HCT116 (cell line): ENCODE data around the gene GPR45. TPM values are rescaled to one million over a fixed set of nuclear protein-coding genes. Genes with fewer than 3 reads are reported as not detected.

Experiments used
- ATAC-seq: fragments of 200-7000 bp; cut with Tn5 transposase; 2 replicates; pipeline ENCODE4 v1.9.1; 2020; ENCODE audit warnings: mild to moderate bottlenecking, moderate library complexity
- BruUV-seq: library from RNA; stranded (reverse); fragments of 400-500 nt; replicated peaks from 2 replicates; lab custom pipeline; 2021; lab: Mats Ljungman, UMichigan
- CTCF ChIA-PET: fragments of 300-600 bp; sonication (Branson Sonifier 250); formaldehyde crosslinking; loops from one replicate; lab custom pipeline; 2021; ENCODE audit warnings: antibody characterized with exemption; lab: Charles Lee
- POLR2A ChIA-PET: fragments of 300-600, 350-600 bp; sonication (Branson Sonifier 250); formaldehyde crosslinking; loops from one replicate; lab custom pipeline; 2021; ENCODE audit warnings: antibody characterized with exemption; lab: Charles Lee
- RAD21 ChIA-PET, 2 experiments: fragments of 300-600 bp; sonication (Branson Sonifier 250); formaldehyde crosslinking; loops; one replicate each; lab custom pipeline; 2023; ENCODE audit warnings: low total read pairs in 2 of 2; ENCODE audit not compliant: uncharacterized antibody in 2 of 2, unreplicated experiment in 2 of 2, low non-redundant PET in 1 of 2; lab: Charles Lee
- DNase-seq: peaks from one replicate; pipeline ENCODE4 v3.0.0-alpha.2; 2010; ENCODE audit warnings: low read depth, low spot score
- H2AFZ ChIP-seq: fragments of 200-600 bp; shearing (Covaris generic), sonication (generic); 2 replicates; pipeline ENCODE4 v1.6.1; 2017; ENCODE audit warnings: low read depth, mixed run types, mixed read lengths, antibody characterized with exemption, low read length; ENCODE audit not compliant: poor library complexity, severe bottlenecking
- H3K27ac ChIP-seq: 2 replicates; pipeline ENCODE4 v1.5.1; 2012; ENCODE audit warnings: low read depth, low read length
- H3K27me3 ChIP-seq: fragments of 200-600 bp; sonication (generic); 2 replicates; pipeline ENCODE4 v1.6.1; 2016; ENCODE audit warnings: mixed run types, low read length, mixed read lengths; ENCODE audit not compliant: insufficient read depth
- H3K36me3 ChIP-seq, 2 experiments: fragments of 200-500 bp in 1 of 2; fragments of 200-600 bp in 1 of 2; sonication (Bioruptor generic) in 1 of 2; sonication (generic) in 1 of 2; 2 replicates each; pipeline versions ENCODE4 v1.5.1 to v1.6.1; 2014 to 2016; ENCODE audit warnings: low read length in 2 of 2, inconsistent platforms in 1 of 2, mixed read lengths in 1 of 2, mixed run types in 1 of 2; ENCODE audit not compliant: insufficient read depth in 2 of 2, control insufficient read depth in 1 of 2
- H3K4me1 ChIP-seq, 2 experiments: fragments of 200-600 bp in 1 of 2; sonication (generic) in 1 of 2; 2 replicates each; pipeline versions ENCODE4 v1.5.1 to v1.6.1; 2012 to 2017; ENCODE audit warnings: low read length in 2 of 2, inconsistent platforms in 1 of 2, mild to moderate bottlenecking in 1 of 2, mixed read lengths in 1 of 2, mixed run types in 1 of 2, moderate library complexity in 1 of 2; ENCODE audit not compliant: insufficient read depth in 2 of 2, control insufficient read depth in 1 of 2
- H3K4me2 ChIP-seq: fragments of 200-600 bp; sonication (generic); 2 replicates; pipeline ENCODE4 v1.6.1; 2017; ENCODE audit warnings: mixed run types, low read length, mixed read lengths
- H3K4me3 ChIP-seq, 2 experiments: fragments of 200-600 bp in 1 of 2; sonication (generic) in 1 of 2; replicated peaks in 1 of 2; 2 replicates each; pipeline ENCODE4 v1.5.1; 2011 to 2016; ENCODE audit warnings: low read length in 2 of 2, control low read depth in 1 of 2, low read depth in 1 of 2, mild to moderate bottlenecking in 1 of 2, mixed read lengths in 1 of 2, mixed run types in 1 of 2
- H3K79me2 ChIP-seq: fragments of 200-600 bp; sonication (generic); 2 replicates; pipeline ENCODE4 v1.6.1; 2017; ENCODE audit warnings: mild to moderate bottlenecking, mixed run types, low read length, moderate library complexity, mixed read lengths; ENCODE audit not compliant: insufficient read depth
- H3K9ac ChIP-seq: fragments of 200-600 bp; sonication (generic); 2 replicates; pipeline ENCODE4 v1.6.1; 2016; ENCODE audit warnings: low read length, mixed read lengths
- H3K9me2 ChIP-seq: fragments of 200-600 bp; sonication (generic), shearing (Covaris generic); 2 replicates; pipeline ENCODE4 v1.6.1; 2017; ENCODE audit warnings: mixed run types, mild to moderate bottlenecking, moderate library complexity; ENCODE audit not compliant: insufficient read depth
- H3K9me3 ChIP-seq, 2 experiments: fragments of 200-500 bp in 1 of 2; fragments of 200-600 bp in 1 of 2; sonication (Bioruptor generic) in 1 of 2; sonication (generic) in 1 of 2; 2 replicates each; pipeline ENCODE4 v1.6.1; 2014 to 2017; ENCODE audit warnings: low read length in 2 of 2, mixed read lengths in 2 of 2, inconsistent platforms in 1 of 2, low read depth in 1 of 2, mild to moderate bottlenecking in 1 of 2, mixed run types in 1 of 2, moderate library complexity in 1 of 2; ENCODE audit not compliant: control insufficient read depth in 1 of 2, insufficient read depth in 1 of 2
- H4K20me1 ChIP-seq: fragments of 200-600 bp; sonication (generic), shearing (Covaris generic); 2 replicates; pipeline ENCODE4 v1.6.1; 2017; ENCODE audit warnings: mixed run types, mild to moderate bottlenecking, moderate library complexity; ENCODE audit not compliant: insufficient read depth
- ATF3 ChIP-seq: IDR thresholded peaks from 2 replicates; pipeline ENCODE4 v1.6.1; 2012
- CBX3 ChIP-seq: IDR thresholded peaks from 2 replicates; pipeline ENCODE4 v1.6.1; 2012; ENCODE audit warnings: low read depth
- CTCF ChIP-seq, 3 experiments: fragments of 200-600 bp in 1 of 3; sonication (generic) in 1 of 3; IDR thresholded peaks in 2 of 3; conservative IDR thresholded peaks in 1 of 3; 2 replicates each; pipeline ENCODE4 v1.5.1; 2012 to 2017; ENCODE audit warnings: low read depth in 2 of 3, low read length in 2 of 3, antibody characterized with exemption in 1 of 3, borderline replicate concordance in 1 of 3, control low read depth in 1 of 3, mild to moderate bottlenecking in 1 of 3, mixed read lengths in 1 of 3, mixed run types in 1 of 3, moderate library complexity in 1 of 3; ENCODE audit not compliant: insufficient read depth in 1 of 3
- EGR1 ChIP-seq: IDR thresholded peaks from 2 replicates; pipeline ENCODE4 v1.6.1; 2012; ENCODE audit warnings: low read depth
- ELF1 ChIP-seq: IDR thresholded peaks from 2 replicates; pipeline ENCODE4 v1.6.1; 2012; ENCODE audit warnings: low read depth, borderline replicate concordance
- EZH2 ChIP-seq: fragments of 200-600 bp; sonication (generic); IDR thresholded peaks from 2 replicates; pipeline ENCODE4 v1.6.1; 2017; ENCODE audit warnings: antibody characterized with exemption, mixed run types
- EZH2phosphoT487 ChIP-seq: fragments of 200-600 bp; IDR thresholded peaks from 2 replicates; pipeline ENCODE4 v1.6.1; 2018; ENCODE audit warnings: antibody characterized with exemption, borderline replicate concordance
- JUND ChIP-seq: IDR thresholded peaks from 2 replicates; pipeline ENCODE4 v1.6.1; 2012
- MAX ChIP-seq: IDR thresholded peaks from 2 replicates; pipeline ENCODE4 v1.6.1; 2012
- POLR2A ChIP-seq: IDR thresholded peaks from 2 replicates; pipeline ENCODE4 v1.7.0; 2011; ENCODE audit warnings: borderline replicate concordance; ENCODE audit not compliant: insufficient read depth, insufficient read length; ENCODE audit errors: extremely low read depth
- POLR2AphosphoS5 ChIP-seq: IDR thresholded peaks from 2 replicates; pipeline ENCODE4 v1.6.1; 2011; ENCODE audit warnings: mild to moderate bottlenecking, low read depth, low read length, moderate library complexity
- RAD21 ChIP-seq: IDR thresholded peaks from 2 replicates; pipeline ENCODE4 v1.6.1; 2012; ENCODE audit warnings: low read depth, mild to moderate bottlenecking
- SIN3A ChIP-seq: IDR thresholded peaks from 2 replicates; pipeline ENCODE4 v1.6.1; 2012; ENCODE audit warnings: low read depth
- SP1 ChIP-seq: IDR thresholded peaks from 2 replicates; pipeline ENCODE4 v1.6.1; 2012; ENCODE audit warnings: low read depth
- TCF7L2 ChIP-seq: IDR thresholded peaks from 2 replicates; pipeline ENCODE4 v1.7.0; 2011; ENCODE audit warnings: borderline replicate concordance, inconsistent platforms; ENCODE audit not compliant: insufficient read depth, insufficient read length; ENCODE audit errors: extremely low read depth
- YY1 ChIP-seq: IDR thresholded peaks from 2 replicates; pipeline ENCODE4 v1.6.1; 2011; ENCODE audit warnings: low read length, low read depth, moderate library complexity, mild to moderate bottlenecking; ENCODE audit not compliant: insufficient replicate concordance; ENCODE audit errors: extremely low read depth
- ZBTB33 ChIP-seq: IDR thresholded peaks from 2 replicates; pipeline ENCODE4 v1.6.1; 2011; ENCODE audit warnings: mild to moderate bottlenecking, low read length, moderate library complexity; ENCODE audit not compliant: insufficient replicate concordance; ENCODE audit errors: extremely low read depth
- ZNF274 ChIP-seq: fragments of 200-500 bp; sonication (Bioruptor generic); IDR thresholded peaks from 2 replicates; pipeline ENCODE4 v1.6.1; 2014; ENCODE audit warnings: mild to moderate bottlenecking, low read depth, low read length, inconsistent platforms
- intact Hi-C: fragments of 100-400 bp; cut with micrococcal nuclease; formaldehyde crosslinking; loops from 2 replicates; pipeline ENCODE4 v1.10.0; 2022
- total RNA-seq: library from RNA; stranded (reverse); gene quantifications from one replicate; pipeline ENCODE4 v1.2.1, GENCODE V29; 2021; ENCODE audit not compliant: unreplicated experiment

The GPR45 gene
- total RNA-seq, 1 experiment from 2014 or later, result 0.30 TPM

- Histone ChIP-seq H3K4me1 (no peaks in the 10 kb centered on the region), H3K9me3 (no peaks in the 10 kb centered on the region), H3K27ac (no peak overlapping the region), H3K79me2 (no peaks in the 10 kb centered on the region), H3K27me3 (no peaks in the 10 kb centered on the region), H3K9me2 (no peaks in the 10 kb centered on the region), H4K20me1 (no peaks in the 10 kb centered on the region), H3K4me3 (no peak overlapping the region), H3K4me2 (no peak overlapping the region), H3K36me3 (no peaks in the 10 kb centered on the region), H2AFZ (no peak overlapping the region), H3K9ac (no peak overlapping the region)
- no peak for TF ChIP-seq ATF3
- TF ChIP-seq ZBTB33, result no peak
- TF ChIP-seq EZH2, result no peak
- no peak for TF ChIP-seq EGR1
- TF ChIP-seq EZH2phosphoT487, result no peak
- no peak for TF ChIP-seq SP1
- no peak for TF ChIP-seq JUND
- no peak for TF ChIP-seq POLR2AphosphoS5
- TF ChIP-seq ELF1, result no peak
- no peak for TF ChIP-seq ZNF274
- TF ChIP-seq MAX, result no peak
- no peak for TF ChIP-seq YY1
- TF ChIP-seq SIN3A, result no peak
- TF ChIP-seq TCF7L2, result no peak
- TF ChIP-seq POLR2A, result no peak
- no peak for TF ChIP-seq CBX3
- TF ChIP-seq CTCF (IDR thresholded peaks at IDR 0.05 in 2 of 3, conservative IDR thresholded peaks at IDR 0.05 in 1 of 3; ENCODE audit: borderline replicate concordance in 1 of 3, insufficient read depth in 1 of 3, low read depth in 2 of 3, low read length in 2 of 3), result no peak
- no peak for TF ChIP-seq RAD21
- intact Hi-C loops, result no loop called here
- RAD21 ChIA-PET, result no interaction called here
- BruUV-seq, result no TSS peak
- POLR2A ChIA-PET, result no interaction called here
- CTCF ChIA-PET, result interaction anchor here (1.0 kb wide), 1 partner anchor 10 kb away, joined by 3 read pairs; no protein-coding TSS in a partner anchor
- no peak for DNase-seq
- no peak for ATAC-seq
Observed at GRCh38 chr2:105254531-105255210, 13.1 kb downstream of the GPR45 start.
